ENCODE measurements around the gene LCN6. TPM values are rescaled to one million over a fixed set of nuclear protein-coding genes. Genes with fewer than 3 reads are reported as not detected.

Gene LCN6
- total and polyA plus RNA-seq, 9 of the 15 experiments (the other 6 are each of a cell fraction or from before 2014, with no cell fraction given) = 0.10 to 0.45 (median 0.37) TPM; not detected in 5

DNA sequence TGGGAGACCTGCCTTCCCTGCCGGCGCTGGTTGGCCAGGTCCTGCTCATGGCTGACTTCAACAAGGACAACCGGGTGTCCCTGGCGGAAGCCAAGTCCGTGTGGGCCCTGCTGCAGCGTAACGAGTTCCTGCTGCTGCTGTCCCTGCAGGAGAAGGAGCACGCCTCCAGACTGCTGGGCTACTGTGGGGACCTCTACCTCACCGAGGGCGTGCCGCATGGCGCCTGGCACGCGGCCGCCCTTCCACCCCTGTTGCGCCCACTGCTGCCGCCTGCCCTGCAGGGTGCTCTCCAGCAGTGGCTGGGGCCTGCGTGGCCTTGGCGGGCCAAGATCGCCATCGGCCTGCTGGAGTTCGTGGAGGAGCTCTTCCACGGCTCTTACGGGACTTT, 25.4 kb downstream of the LCN6 start (continued):
- no peak for TF ChIP-seq PHF8 (IDR thresholded peaks at IDR 0.05; ENCODE audit: borderline replicate concordance, low read length)
- TF ChIP-seq COPS2 (conservative IDR thresholded peaks at IDR 0.05) = no peak
- no peak for TF ChIP-seq HES1 (IDR thresholded peaks at IDR 0.05; ENCODE audit: low read depth)
- TF ChIP-seq SAFB2 (IDR thresholded peaks at IDR 0.05; ENCODE audit: borderline replicate concordance, low read depth, low read length, severe bottlenecking) = no peak
- TF ChIP-seq, protein P1, sequence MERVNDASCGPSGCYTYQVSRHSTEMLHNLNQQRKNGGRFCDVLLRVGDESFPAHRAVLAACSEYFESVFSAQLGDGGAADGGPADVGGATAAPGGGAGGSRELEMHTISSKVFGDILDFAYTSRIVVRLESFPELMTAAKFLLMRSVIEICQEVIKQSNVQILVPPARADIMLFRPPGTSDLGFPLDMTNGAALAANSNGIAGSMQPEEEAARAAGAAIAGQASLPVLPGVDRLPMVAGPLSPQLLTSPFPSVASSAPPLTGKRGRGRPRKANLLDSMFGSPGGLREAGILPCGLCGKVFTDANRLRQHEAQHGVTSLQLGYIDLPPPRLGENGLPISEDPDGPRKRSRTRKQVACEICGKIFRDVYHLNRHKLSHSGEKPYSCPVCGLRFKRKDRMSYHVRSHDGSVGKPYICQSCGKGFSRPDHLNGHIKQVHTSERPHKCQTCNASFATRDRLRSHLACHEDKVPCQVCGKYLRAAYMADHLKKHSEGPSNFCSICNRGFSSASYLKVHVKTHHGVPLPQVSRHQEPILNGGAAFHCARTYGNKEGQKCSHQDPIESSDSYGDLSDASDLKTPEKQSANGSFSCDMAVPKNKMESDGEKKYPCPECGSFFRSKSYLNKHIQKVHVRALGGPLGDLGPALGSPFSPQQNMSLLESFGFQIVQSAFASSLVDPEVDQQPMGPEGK (CRISPR knock-in tag; IDR thresholded peaks at IDR 0.05; ENCODE audit: borderline replicate concordance) = no peak
- no peak for TF ChIP-seq SFPQ (IDR thresholded peaks at IDR 0.05; ENCODE audit: low read depth, low read length)
- TF ChIP-seq, protein P2, sequence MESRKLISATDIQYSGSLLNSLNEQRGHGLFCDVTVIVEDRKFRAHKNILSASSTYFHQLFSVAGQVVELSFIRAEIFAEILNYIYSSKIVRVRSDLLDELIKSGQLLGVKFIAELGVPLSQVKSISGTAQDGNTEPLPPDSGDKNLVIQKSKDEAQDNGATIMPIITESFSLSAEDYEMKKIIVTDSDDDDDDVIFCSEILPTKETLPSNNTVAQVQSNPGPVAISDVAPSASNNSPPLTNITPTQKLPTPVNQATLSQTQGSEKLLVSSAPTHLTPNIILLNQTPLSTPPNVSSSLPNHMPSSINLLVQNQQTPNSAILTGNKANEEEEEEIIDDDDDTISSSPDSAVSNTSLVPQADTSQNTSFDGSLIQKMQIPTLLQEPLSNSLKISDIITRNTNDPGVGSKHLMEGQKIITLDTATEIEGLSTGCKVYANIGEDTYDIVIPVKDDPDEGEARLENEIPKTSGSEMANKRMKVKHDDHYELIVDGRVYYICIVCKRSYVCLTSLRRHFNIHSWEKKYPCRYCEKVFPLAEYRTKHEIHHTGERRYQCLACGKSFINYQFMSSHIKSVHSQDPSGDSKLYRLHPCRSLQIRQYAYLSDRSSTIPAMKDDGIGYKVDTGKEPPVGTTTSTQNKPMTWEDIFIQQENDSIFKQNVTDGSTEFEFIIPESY (CRISPR knock-in tag; IDR thresholded peaks at IDR 0.05) = peak; percentile 99
- TF ChIP-seq, protein P3, sequence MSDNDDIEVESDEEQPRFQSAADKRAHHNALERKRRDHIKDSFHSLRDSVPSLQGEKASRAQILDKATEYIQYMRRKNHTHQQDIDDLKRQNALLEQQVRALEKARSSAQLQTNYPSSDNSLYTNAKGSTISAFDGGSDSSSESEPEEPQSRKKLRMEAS (CRISPR knock-in tag; IDR thresholded peaks at IDR 0.05) = no peak

All from K562 (cell line).